Stimulated activated CD8-positive, alpha-beta memory T cell treated with anti-CD3 and anti-CD28 coated beads, Interleukin-4, amount 100 ng/mL, for 24 hours (primary cell): ENCODE data around the gene RPS15A.

Experiments
- DNase-seq: peaks from one replicate; pipeline ENCODE4 v3.0.0-alpha.2; 2020; ENCODE audit warnings: low read depth

RPS15A gene

DNA sequence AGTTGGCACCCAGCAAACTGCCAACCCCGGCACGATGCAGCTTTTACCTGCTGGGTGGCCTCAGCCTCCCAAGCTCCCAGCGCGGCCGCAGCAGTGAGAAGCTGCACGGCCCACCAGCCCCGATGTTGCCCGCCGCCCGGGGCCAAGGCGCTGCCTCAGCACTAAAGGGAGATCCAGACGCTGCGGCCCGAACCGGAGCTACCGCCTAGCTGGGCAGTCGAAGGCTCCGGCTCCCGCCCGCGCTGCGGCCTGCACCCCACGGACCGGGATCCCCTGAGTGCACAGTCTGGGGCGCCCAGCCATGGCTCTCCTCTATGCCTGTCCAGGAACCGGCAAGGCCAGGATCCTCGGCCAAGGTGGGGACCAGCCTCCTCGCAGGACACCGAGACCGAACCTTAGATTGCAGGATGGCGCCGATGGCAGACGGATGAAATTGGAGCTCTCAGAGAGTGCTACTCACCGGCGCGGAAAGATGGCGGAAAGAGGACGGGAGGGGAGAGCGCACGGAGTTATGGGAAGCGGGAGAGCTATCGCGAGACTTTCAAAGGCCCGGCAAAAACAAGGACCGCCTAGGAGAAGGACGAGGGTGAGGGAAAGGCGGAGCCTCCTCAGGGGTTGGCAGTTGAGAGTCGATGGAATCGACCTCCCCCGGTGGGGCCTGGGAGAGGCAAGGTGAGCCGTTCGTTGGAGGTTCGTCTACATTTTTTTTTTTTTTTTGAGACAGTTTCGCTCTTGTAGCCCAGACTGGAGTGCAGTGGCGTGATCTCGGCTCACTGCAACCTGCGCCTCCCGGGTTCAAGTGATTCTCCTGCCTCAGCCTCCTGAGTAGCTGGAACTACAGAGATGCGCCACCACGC, at the start of gene RPS15A:
TSS of gene RPS15A (minus strand) at position 485 of the 857 bp plus-strand sequence. CDS start 1,221 bp downstream, outside the sequence.
- peak; percentile 83 for DNase-seq

DNA sequence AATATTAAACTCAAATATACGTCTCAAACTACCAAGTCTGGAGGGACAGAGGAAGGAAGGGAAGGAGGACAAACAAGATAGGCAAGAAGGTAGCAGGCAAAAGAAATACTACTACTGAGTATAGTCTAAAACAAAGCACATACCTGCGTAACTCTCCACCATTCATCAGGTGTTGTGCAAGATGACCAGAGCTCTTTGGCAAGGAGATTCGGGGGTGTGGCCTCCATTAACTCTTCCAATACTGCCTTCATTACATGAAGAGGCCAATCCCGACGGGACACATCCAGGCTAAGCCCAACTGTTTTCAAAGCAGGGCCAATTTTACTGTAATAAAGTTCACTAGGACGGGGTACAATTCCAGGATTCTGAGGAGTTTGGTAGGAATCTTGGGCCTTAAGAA, 49.4 kb upstream of the RPS15A start:
- DNase-seq, result no peak

DNA sequence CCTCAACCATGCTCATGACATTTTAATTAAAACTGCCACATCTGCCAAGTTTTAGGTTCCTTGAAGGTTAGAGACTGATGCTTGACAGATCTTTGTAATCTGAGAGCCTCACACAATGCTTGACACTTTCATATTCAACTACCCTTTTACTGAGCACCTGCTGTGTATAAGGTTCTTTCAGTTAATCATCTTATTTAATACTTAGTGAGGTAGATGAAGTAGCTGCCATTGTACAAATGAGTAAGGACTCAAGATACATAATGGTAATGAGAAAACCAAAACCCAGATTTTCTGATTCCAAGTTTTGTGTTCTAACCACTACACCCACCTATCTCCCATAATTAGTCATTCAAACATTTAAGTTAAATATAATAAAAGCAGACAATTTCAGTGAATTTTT, 46.6 kb upstream of the RPS15A start:
- no peak for DNase-seq

DNA sequence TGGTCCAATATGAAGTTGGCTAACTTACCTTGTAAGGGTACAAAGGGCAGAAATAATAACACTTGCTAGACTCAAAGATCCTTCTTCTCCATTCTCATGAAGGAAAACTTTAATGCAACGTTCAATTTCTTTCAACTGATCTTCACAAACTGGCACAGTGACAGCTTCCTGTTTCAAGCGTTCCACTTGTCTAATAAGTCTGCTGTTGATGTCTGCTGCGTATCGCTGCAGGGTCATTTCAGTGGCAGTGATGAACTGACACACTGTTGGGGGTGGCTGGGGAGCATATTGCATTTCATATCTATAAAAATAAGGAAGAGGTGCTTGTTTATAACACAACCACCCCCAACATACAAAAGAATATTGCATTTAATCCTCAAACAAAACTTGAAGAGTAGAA, 44.7 kb upstream of the RPS15A start:
- no peak for DNase-seq

DNA sequence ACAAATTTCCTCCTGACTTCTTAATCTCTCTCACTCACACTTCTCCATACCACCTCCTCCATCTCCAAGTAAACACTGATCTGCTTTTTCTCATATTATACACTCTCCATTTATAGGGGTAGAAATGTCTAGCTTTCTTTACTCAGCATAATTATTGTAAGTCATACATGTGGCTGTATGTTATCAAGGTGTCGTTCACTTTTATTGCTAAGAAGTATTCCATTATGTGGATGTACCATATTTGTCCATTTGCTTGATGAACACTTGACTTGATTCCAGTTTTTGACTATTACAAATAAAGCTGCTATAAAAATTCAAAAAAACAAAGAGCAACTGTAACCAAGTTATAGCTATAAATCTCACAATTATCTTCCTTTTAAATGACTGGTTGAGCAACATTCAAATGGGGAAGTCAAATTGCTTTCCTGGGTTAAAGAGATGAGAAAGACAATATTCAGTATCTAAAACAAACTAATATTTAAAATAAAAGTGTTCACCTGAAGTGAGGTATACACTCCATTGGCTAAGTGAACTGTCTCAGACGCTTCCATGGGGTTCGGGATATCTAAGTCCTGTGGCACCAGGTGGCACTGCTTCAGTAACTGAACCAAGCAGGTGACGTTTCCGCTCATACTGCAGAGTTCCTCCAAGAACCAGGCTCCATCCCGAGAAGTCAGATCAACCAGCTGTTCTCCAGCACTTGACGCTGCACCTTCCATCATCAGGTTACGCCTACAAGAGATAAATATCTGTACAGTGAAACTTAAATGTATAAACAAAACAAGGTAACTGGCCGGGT, 43.8 kb upstream of the RPS15A start:
- DNase-seq, result no peak

DNA sequence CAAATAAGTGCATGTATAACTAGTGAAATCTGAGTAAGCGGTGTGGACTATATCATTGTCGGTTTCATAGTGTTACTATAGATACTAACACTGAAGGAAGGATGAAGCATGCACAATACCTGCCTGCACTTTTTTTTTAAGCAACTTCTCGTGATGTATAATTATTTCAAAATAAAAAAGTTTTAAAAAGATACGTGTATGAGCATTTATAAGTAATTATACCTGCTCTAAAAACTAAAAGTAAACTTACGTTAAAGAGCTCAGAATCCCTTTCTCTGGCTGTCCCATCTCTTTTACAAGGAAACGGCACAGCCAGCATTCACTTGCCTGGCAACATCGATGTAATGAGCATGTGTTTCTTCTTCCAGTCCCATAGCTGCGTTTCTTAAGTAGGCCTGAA, 42.5 kb upstream of the RPS15A start:
- DNase-seq, result no peak

DNA sequence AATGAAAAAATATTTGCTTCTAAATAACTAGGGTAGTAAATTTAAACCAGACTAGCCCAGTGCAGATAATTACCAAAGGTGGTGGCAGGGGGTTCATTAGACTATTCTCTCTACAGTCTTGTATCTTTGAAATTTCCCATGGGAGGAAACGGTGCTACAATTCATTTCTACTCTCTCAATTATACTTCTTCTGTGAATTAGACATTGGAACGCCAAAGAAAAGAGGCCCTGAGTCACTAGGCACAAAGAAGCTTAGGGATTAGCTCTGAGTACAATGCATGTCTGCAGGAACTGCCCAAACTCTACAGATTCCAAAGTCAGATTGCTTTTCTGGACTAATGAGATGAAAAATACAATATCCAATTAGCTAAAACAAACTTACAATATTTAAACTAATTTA, 41.9 kb upstream of the RPS15A start:
- no peak for DNase-seq

DNA sequence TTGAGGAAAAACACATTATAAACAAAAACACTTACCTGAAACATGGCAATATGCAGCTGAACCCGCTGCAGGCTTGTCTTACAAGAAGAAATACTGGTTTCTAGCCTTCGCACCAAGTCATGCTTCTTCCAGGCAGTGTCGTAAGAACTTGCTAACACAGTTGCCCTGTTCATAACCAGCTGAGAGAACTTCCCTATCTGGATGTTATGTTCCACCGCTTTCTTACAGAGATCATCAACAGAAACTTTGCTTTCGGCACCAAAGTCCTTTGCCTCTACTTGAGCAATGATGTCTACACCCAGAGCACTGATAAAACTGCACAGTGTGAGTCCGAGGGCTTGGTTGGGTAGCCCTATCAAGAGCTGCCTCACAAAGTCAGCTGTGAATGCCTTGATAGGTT, 39.1 kb upstream of the RPS15A start:
- DNase-seq, result no peak

DNA sequence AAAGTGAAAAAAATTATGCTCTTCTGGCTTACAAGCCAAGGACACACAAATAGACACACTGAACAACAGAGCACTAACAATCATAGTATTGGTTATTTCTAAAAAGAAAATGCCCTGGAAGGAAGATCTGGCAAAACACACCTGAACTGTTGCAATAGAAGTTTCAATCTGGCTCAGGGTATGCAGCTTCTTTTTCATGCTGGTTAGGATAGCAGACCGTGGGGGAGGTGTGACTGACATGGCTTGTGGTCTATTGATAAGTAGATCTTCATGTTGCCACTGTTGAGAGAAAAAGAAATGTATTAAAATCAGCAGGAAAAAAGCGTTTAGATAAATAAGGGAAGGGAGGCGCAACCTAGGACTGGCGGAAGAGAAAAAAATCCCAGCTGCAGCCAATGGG, 37.8 kb upstream of the RPS15A start:
- no peak for DNase-seq

DNA sequence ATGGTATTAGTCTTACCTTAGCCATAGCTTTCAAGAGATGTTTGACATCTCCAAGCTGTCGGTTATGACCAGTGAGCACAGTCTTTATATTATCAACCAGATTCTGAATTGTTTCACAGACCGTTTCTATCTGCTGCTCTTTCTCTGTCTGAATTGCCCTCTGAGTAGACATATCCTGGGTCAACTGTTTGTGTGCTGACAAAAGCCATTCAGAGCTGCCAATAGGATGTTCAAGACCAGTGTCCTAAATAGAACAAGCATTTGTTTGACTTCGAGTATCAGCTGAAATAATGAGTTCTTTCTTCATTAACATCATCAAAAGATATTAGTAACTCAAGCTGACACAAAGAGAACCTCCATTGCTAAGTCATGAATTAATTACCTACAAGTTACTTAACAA, 26.2 kb upstream of the RPS15A start:
- no peak for DNase-seq

DNA sequence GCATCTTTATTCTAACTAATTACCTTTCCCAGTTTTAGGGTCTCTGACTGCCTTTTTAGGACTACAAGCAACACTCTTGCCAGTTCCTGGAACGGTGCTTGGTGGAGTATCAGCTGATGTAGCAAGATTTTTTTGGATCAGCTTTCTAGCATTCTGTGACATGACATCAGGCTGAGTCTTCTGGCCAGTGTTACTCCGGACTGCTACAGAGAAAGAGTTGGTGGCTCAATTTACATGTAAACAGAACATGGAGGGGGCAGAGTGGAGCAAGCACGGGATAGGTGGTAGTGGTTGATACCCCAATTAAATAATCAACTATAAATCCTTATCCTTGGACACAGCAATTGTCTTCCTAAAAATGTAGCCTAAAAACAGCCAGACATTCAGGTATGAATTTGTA, 21.8 kb upstream of the RPS15A start:
- DNase-seq, result no peak

DNA sequence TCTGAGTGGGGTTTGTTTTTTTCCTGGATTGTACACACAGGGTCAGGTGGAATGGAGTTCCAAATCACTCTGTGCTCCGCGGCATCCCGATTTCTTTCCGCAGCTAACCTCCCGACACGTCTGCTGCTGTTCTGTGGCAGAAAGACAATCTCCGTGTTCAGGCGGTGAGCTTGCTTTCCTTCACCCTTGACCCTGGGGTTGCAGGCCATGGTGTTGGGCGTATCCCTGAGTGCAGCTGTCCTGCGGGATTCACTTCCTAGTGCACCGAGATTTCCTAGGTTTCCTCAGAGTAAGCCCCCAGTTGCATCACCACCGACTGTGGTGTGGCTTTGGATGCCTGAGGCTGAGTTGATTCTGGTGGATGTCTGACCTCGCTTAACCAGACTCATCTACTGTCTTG, 19.0 kb upstream of the RPS15A start:
- no peak for DNase-seq

DNA sequence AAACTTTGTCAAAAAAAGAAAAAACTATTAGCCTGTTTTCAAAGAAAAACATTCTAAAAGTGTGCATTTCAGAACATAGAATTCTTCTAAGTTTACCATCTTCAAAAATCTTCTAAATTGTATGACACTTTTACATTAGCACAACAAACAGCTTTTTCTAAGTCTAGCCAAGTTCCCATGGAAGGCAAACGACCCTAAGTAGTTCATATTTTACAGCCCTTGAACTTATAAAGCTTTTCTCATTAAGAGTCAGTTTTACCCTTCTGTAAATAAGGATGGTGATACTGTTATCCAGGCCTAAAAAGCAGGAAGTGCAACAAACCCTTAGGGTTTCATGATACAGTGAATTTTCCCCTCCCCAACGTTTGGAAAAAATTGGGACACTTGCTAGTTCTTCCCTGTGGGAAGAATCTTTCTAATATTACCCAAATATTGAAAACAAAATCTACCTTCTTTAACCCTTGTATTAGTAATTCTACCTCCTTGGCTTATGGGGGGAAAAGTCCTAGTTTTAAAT, 15.2 kb upstream of the RPS15A start:
- DNase-seq, result no peak

DNA sequence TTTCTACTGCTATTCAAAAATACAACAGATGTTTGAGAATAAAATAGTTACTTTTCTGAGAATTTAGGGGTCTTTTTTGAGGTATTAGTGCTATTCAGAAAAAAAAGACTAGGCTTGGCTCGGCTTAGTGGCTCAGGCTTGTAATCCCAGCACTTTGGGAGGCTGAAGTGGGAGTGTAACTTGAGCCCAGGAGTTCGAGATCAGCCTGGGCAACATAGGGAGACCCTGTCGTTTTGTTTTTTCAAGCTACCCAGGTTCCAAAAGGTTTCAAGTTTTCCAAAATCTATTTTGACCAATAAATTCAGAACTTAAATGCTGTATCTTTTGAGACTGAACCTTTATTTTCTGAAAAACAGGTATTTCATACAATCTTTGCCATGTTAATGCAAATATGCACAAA, 14.4 kb upstream of the RPS15A start:
- DNase-seq, result no peak

DNA sequence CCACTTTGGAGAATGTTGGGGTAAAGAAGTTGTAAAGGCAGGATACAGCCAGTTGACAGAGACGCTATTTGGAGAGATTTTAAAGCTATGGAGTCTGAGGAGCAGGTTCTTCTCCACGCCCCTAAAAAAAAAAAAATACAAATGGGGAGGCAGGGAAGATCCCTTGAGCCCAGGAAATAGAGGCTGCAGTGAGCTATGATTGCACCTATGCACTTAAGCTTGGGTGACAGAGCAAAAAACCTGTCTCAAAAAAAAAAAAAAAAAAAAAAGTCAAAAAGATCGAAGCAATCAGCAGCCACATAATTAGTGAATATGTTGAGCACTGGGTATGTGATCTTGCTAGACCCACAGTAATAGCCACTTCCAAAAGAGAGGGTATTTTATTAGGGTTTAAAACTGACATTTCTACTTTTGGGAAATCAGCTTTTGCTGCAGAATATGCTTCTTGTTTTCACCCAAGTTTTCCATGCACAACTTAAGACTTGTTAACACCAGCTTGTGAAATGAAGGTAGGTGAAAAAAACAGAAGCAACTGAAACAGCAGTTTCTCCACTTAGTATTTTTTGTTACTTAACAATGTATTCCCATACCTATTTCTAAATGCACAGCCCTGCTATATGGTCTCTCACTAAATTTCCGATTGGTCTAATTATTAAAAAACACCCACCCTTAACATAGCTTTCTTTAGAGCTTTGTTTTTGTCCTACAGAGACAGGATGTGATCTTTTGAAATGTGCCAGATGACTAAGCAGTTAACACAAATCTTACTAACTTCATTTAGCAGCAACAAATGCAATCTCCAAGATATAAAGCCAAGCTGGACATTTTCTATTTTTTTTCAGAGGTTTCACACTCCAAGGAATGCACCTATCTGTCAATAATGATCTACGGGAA, 13.7 kb upstream of the RPS15A start:
- no peak for DNase-seq

DNA sequence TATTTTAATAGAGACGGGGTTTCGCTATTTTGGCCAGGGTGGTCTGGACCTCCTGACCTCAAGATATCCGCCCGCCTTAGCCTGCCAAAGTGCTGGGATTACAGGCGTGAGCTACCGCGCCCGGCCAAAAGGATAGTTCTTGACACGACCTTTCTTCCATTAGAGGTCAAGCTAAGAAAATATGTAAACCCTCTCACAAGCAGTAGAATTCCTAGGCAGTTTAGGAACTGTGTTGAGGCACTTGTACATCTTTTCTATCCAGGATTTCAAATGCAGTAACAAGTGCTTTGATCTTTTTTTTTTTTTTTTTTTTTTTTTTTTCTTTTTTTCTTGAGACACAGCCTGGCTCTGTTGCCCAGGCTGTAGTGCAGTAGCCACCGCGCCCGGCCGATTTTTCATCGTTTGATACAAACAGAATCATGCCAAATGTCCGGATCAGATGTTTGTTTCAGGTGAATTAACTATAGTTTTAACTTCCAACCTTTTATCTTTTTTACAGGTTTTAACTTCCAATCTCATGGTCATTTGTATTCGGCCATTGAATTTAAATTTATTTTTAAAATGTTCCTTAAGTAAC, 12.7 kb upstream of the RPS15A start:
- no peak for DNase-seq

DNA sequence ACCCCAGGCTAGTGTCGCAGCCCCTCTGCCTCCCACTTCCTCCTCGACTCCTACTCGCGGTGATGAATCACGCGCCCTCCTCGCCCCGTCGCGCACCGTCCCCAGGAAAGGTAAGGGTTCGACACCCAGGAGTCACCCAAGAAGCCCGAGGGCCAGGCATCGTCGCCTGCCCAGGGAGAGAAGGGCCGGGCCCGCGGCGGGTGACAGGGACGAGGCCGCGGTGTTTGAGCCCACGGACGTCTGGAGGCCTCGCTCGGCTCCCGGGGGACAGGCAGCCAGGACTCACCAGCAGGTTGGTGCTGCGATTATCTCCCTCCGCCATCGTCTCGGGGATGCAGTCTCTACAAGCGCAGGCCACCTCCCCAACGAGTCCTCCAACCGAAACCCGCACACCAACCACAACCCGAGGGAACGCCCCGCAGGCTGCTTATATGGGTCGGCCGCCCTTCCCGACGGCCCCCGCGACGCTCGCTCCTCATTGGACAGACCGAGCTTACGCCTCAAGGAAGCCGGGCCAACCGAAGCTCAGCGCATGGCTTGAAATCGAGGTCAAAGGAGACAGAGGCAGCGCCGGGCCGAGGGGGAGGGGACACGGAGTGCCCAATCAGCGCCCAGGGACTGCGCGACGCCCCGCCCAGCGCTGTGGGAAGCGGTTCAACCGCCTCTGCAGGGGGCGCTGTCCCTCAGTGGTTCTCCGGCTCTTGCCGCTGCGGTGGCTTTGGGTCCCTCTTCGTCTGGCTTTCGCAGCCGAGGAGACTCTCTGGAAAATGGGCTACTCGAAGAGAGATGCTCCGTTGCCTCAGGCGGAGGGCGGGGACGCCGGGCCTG, 11.2 kb upstream of the RPS15A start, which contains the start of gene ARL6IP1:
TSS of gene ARL6IP1 (minus strand) at position 405 of the 828 bp plus-strand sequence. CDS start at position 322, 83 bp downstream.
- peak; percentile 98 for DNase-seq

DNA sequence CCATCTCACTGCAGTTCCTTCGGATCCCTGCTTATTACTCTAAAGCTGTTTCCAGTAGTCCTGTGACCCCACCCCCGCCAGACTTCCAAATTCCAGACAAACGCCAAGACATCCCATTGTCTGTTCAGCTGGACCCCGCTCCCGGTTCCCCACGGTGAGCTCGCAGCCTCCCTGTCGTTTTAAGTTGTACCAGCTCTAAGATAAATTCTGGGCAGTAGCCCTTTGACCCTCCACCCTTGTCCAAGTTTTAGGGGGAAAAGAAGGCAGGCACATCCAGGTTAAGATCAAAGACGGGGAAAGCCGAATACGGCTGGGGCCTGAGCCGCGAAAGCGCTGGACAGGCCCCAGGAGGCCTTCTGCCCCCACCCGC, 10.6 kb upstream of the RPS15A start:
- no peak for DNase-seq

DNA sequence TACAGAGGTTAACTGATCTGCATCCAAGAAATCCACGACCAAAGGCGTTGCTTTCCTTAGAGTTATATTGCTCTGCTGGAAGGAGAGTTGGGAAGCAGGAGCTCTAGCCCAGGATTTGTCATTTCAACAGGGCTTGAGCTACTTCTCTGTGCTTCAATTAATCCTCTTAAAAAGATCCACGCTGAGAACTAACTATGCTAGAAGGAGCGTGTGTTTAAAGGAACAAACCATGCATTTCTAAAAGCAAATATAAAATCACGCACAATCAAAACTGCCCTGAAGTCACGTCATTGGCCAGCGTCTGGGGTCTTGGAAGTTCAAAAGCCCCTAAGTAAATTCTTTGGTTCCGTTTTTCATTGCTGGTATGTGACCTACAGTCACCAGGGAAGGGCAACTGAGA, 10.2 kb upstream of the RPS15A start:
- DNase-seq, result no peak

DNA sequence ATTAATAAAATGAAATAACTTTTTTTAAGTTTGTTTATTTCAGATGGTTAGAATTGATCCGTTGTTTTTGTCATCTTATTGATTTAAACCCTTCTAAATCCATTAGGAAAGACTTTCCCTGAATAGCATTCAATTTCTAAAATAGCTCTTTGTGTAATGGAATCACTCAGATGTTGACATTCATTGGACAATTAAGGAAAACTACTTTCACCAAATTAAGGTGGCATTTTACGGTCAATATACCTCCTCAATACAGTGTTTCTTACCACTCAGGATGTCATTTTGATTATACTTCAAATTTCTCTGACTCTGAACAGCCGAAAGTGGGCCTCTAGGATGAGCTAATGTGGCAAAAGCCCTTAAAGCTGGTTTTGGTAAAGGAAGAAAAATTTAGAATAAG, 9.4 kb upstream of the RPS15A start:
- no peak for DNase-seq

DNA sequence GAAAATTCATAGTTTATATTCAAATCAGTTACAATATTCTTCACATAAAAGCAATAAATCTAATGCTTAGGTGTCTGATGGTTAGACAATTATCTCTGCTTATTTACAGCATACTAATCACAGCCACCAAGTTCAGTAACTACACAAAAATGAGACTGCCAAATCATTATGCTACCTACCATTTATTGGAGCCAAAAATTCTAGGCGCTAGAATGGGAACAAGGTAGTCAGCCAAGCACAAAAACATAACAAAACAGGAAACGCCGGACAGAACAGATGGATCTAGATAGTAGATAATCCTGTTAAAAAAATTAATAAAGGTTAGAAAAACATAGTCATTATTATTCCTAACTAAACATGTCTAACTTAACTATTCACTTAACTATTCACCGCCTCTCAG, 7.6 kb upstream of the RPS15A start:
- DNase-seq, result no peak
